WTC11 (cell line): ENCODE results near the gene INF2.

ENCODE experiments used
- CREB1 ChIP-seq: sonication (generic); formaldehyde crosslinking; IDR thresholded peaks from 2 replicates; pipeline ENCODE4 v1.8.0; 2023; ENCODE audit warnings: mild to moderate bottlenecking, missing genetic modification reagents
- SP1 ChIP-seq: sonication (generic); formaldehyde crosslinking; conservative IDR thresholded peaks from 2 replicates; pipeline ENCODE4 v1.8.1; 2022; ENCODE audit warnings: missing genetic modification reagents
- TF ChIP-seq, protein P1 (sequence below): fragments of 200-600 bp; IDR thresholded peaks from 2 replicates; pipeline ENCODE4 v1.8.0; 2022; ENCODE audit warnings: antibody characterized with exemption
- TF ChIP-seq, protein P2 (sequence below): sonication (generic); formaldehyde crosslinking; IDR thresholded peaks from 2 replicates; pipeline ENCODE4 v1.8.1; 2023; ENCODE audit warnings: mild to moderate bottlenecking, missing genetic modification reagents, borderline replicate concordance
- TF ChIP-seq, protein P3 (sequence below): sonication (generic); formaldehyde crosslinking; IDR thresholded peaks from 2 replicates; pipeline ENCODE4 v1.8.1; 2022; ENCODE audit warnings: low read depth, mild to moderate bottlenecking, moderate library complexity, missing genetic modification reagents, borderline replicate concordance
- TF ChIP-seq, protein P4 (sequence below): fragments of 250-450 bp; sonication (Bioruptor Pico); IDR thresholded peaks from 2 replicates; pipeline ENCODE4 v2.1.2; 2022; ENCODE audit warnings: mild to moderate bottlenecking, moderate library complexity
- TF ChIP-seq, protein P5 (sequence below): sonication (generic); formaldehyde crosslinking; IDR thresholded peaks from 2 replicates; pipeline ENCODE4 v1.8.1; 2023; ENCODE audit warnings: mild to moderate bottlenecking, missing genetic modification reagents, moderate library complexity

DNA sequence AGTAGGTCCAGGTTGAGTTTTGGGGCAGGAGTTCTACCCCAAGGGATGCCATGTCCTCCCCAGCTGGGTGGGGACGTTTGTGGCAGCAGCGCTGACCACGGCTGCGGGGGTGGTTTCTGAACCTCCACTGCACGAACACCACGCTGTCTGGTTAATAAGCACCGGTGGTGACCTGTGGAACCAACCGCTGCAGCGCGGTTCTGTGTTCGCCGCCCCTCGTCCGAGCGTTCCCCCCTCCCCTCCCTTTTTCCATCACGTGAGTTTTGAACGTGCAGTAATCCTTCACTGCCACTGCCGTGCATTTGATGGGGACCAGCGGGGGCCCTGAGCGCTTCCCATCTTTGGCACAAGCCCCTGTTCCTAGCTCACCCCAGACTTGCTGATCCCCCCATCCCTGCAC lies 28.2 kb downstream of the INF2 start:
- TF ChIP-seq SP1 (no peak), CREB1 (CRISPR knock-in tag) (no peak)
- TF ChIP-seq, protein P1, sequence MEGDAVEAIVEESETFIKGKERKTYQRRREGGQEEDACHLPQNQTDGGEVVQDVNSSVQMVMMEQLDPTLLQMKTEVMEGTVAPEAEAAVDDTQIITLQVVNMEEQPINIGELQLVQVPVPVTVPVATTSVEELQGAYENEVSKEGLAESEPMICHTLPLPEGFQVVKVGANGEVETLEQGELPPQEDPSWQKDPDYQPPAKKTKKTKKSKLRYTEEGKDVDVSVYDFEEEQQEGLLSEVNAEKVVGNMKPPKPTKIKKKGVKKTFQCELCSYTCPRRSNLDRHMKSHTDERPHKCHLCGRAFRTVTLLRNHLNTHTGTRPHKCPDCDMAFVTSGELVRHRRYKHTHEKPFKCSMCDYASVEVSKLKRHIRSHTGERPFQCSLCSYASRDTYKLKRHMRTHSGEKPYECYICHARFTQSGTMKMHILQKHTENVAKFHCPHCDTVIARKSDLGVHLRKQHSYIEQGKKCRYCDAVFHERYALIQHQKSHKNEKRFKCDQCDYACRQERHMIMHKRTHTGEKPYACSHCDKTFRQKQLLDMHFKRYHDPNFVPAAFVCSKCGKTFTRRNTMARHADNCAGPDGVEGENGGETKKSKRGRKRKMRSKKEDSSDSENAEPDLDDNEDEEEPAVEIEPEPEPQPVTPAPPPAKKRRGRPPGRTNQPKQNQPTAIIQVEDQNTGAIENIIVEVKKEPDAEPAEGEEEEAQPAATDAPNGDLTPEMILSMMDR = no peak
- TF ChIP-seq, protein P2, sequence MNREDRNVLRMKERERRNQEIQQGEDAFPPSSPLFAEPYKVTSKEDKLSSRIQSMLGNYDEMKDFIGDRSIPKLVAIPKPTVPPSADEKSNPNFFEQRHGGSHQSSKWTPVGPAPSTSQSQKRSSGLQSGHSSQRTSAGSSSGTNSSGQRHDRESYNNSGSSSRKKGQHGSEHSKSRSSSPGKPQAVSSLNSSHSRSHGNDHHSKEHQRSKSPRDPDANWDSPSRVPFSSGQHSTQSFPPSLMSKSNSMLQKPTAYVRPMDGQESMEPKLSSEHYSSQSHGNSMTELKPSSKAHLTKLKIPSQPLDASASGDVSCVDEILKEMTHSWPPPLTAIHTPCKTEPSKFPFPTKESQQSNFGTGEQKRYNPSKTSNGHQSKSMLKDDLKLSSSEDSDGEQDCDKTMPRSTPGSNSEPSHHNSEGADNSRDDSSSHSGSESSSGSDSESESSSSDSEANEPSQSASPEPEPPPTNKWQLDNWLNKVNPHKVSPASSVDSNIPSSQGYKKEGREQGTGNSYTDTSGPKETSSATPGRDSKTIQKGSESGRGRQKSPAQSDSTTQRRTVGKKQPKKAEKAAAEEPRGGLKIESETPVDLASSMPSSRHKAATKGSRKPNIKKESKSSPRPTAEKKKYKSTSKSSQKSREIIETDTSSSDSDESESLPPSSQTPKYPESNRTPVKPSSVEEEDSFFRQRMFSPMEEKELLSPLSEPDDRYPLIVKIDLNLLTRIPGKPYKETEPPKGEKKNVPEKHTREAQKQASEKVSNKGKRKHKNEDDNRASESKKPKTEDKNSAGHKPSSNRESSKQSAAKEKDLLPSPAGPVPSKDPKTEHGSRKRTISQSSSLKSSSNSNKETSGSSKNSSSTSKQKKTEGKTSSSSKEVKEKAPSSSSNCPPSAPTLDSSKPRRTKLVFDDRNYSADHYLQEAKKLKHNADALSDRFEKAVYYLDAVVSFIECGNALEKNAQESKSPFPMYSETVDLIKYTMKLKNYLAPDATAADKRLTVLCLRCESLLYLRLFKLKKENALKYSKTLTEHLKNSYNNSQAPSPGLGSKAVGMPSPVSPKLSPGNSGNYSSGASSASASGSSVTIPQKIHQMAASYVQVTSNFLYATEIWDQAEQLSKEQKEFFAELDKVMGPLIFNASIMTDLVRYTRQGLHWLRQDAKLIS (CRISPR knock-in tag) = no peak
- TF ChIP-seq, protein P3, sequence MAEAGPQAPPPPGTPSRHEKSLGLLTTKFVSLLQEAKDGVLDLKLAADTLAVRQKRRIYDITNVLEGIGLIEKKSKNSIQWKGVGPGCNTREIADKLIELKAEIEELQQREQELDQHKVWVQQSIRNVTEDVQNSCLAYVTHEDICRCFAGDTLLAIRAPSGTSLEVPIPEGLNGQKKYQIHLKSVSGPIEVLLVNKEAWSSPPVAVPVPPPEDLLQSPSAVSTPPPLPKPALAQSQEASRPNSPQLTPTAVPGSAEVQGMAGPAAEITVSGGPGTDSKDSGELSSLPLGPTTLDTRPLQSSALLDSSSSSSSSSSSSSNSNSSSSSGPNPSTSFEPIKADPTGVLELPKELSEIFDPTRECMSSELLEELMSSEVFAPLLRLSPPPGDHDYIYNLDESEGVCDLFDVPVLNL = no peak
- TF ChIP-seq, protein P4, sequence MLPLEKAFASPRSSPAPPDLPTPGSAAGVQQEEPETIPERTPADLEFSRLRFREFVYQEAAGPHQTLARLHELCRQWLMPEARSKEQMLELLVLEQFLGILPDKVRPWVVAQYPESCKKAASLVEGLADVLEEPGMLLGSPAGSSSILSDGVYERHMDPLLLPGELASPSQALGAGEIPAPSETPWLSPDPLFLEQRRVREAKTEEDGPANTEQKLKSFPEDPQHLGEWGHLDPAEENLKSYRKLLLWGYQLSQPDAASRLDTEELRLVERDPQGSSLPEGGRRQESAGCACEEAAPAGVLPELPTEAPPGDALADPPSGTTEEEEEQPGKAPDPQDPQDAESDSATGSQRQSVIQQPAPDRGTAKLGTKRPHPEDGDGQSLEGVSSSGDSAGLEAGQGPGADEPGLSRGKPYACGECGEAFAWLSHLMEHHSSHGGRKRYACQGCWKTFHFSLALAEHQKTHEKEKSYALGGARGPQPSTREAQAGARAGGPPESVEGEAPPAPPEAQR = no peak
- TF ChIP-seq, protein P5, sequence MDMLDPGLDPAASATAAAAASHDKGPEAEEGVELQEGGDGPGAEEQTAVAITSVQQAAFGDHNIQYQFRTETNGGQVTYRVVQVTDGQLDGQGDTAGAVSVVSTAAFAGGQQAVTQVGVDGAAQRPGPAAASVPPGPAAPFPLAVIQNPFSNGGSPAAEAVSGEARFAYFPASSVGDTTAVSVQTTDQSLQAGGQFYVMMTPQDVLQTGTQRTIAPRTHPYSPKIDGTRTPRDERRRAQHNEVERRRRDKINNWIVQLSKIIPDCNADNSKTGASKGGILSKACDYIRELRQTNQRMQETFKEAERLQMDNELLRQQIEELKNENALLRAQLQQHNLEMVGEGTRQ = no peak
